ENCODE data around the gene PEAK1. TPM values are rescaled to one million over a fixed set of nuclear protein-coding genes. Genes with fewer than 3 reads are reported as not detected.

The PEAK1 gene
- total RNA-seq, 1 experiment from 2014 or later: 13.8 TPM

GRCh38 chr15:77326366-77326765, 93.5 kb downstream of the PEAK1 start:
- H3K9ac ChIP-seq (ENCODE audit: low read length): no peak overlapping the region
- no peaks in the 10 kb centered on the region for H4K20me1 ChIP-seq (ENCODE audit: low read length)
- H3K9me2 ChIP-seq (replicated peaks; ENCODE audit: low read length): no peaks in the 10 kb centered on the region
- no peak for TF ChIP-seq EZH2phosphoT487 (IDR thresholded peaks at IDR 0.05; ENCODE audit: borderline replicate concordance, low read length)
- TF ChIP-seq EZH2 (IDR thresholded peaks at IDR 0.05; ENCODE audit: low read length, unreplicated experiment): no peak
- no peak for TF ChIP-seq CTCF (conservative IDR thresholded peaks at IDR 0.05; ENCODE audit: low read depth, low read length)
- no peak overlapping the region for H2AFZ ChIP-seq (ENCODE audit: low read length)
- no peak overlapping the region for H3K4me2 ChIP-seq (ENCODE audit: low read length)
- intact Hi-C loops (cut with micrococcal nuclease): no loop called here
- ChIA-PET POLR2A (ENCODE audit: unreplicated experiment) (no interaction called here), CTCF (no interaction called here)
- H3K27ac ChIP-seq (ENCODE audit: low read length): no peak overlapping the region
- H3F3A ChIP-seq (ENCODE audit: low read length, unreplicated experiment): no peaks in the 10 kb centered on the region
- DNase-seq (no peak), ATAC-seq (no peak)
- H3K36me3 ChIP-seq (ENCODE audit: low read depth, low read length): no peaks in the 10 kb centered on the region
- no peaks in the 10 kb centered on the region for H3K9me3 ChIP-seq (ENCODE audit: low read length)
- no TSS peak for BruUV-seq (replicated peaks)
- H3K27me3 ChIP-seq (ENCODE audit: low read length): no peaks in the 10 kb centered on the region
- H3K4me1 ChIP-seq (ENCODE audit: insufficient read depth, low read length): no peaks in the 10 kb centered on the region
- no peaks in the 10 kb centered on the region for H3K79me2 ChIP-seq (ENCODE audit: low read length)
- H3K4me3 ChIP-seq (ENCODE audit: low read length): no peak overlapping the region

GRCh38 chr15:77312523-77312922, 107.4 kb downstream of the PEAK1 start:
- no TSS peak for BruUV-seq (replicated peaks)
- Histone ChIP-seq H3K4me1 (ENCODE audit: insufficient read depth, low read length) (peaks cover 10% of the 10 kb centered on the region), H4K20me1 (ENCODE audit: low read length) (no peaks in the 10 kb centered on the region), H3K36me3 (ENCODE audit: low read depth, low read length) (no peaks in the 10 kb centered on the region), H3K27ac (ENCODE audit: low read length) (no peak overlapping the region), H3K4me3 (ENCODE audit: low read length) (no peak overlapping the region), H3K9me3 (ENCODE audit: low read length) (no peaks in the 10 kb centered on the region), H3K27me3 (ENCODE audit: low read length) (no peaks in the 10 kb centered on the region), H3F3A (ENCODE audit: low read length, unreplicated experiment) (no peaks in the 10 kb centered on the region), H3K9me2 (replicated peaks; ENCODE audit: low read length) (no peaks in the 10 kb centered on the region), H3K4me2 (ENCODE audit: low read length) (no peak overlapping the region), H3K9ac (ENCODE audit: low read length) (no peak overlapping the region), H3K79me2 (ENCODE audit: low read length) (no peaks in the 10 kb centered on the region), H2AFZ (ENCODE audit: low read length) (no peak overlapping the region)
- no peak for DNase-seq
- ChIA-PET POLR2A (ENCODE audit: unreplicated experiment) (no interaction called here), CTCF (no interaction called here)
- TF ChIP-seq EZH2 (IDR thresholded peaks at IDR 0.05; ENCODE audit: low read length, unreplicated experiment) (no peak), CTCF (conservative IDR thresholded peaks at IDR 0.05; ENCODE audit: low read depth, low read length) (no peak), EZH2phosphoT487 (IDR thresholded peaks at IDR 0.05; ENCODE audit: borderline replicate concordance, low read length) (no peak)
- no peak for ATAC-seq
- intact Hi-C loops (cut with micrococcal nuclease): loop anchor here (10.0 kb wide), 1 partner anchor 102 kb away; no protein-coding TSS in a partner anchor

DNA sequence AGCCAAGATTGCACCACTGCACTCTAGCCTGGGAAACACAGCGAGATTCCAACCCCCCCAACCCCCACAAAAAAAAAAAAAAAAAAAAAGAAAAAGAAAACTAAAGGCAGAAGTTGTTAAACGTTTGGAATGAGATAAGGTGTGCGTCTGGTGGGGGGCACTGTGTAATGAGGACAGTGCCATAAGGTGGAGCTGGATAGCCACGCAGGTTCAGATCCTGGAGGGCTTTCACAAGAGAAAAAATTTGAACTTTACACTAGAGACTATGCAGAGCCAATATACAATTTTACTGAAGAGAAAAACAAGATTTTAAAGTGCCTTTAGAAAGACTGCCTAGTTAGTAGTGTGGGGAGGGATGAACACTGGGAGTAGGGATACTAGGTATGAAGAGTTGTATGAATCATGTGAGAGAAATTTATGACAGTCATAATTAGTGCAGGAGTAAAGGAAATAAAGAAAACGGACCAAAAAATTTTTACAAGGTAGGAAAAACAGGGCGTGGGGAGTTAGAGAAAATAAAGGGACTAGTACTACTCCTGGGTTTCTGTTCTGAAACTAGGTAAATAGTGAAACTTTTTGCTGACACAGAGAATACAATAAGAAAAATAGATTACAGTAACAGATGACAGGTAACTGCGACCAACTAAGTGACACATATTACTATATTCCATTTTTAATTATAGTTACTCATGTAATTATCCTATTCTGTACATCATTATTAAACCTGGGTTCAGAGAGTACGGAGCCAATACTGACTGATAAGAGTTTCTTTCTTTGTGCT, 108.1 kb downstream of the PEAK1 start:
- no peak overlapping the region for H3K4me3 ChIP-seq (ENCODE audit: low read length)
- intact Hi-C loops (cut with micrococcal nuclease): loop anchor here (10.0 kb wide), 1 partner anchor 103 kb away; no protein-coding TSS in a partner anchor
- H3K27ac ChIP-seq (ENCODE audit: low read length): no peak overlapping the region
- no peaks in the 10 kb centered on the region for H3K79me2 ChIP-seq (ENCODE audit: low read length)
- no peaks in the 10 kb centered on the region for H3K9me3 ChIP-seq (ENCODE audit: low read length)
- peak; percentile 52 for DNase-seq
- H4K20me1 ChIP-seq (ENCODE audit: low read length): no peaks in the 10 kb centered on the region
- H3K4me2 ChIP-seq (ENCODE audit: low read length): 0 out of 2 replicates have a peak overlapping the region, but pooled peaks have one; percentile 17
- CTCF ChIA-PET: no interaction called here
- no peaks in the 10 kb centered on the region for H3F3A ChIP-seq (ENCODE audit: low read length, unreplicated experiment)
- POLR2A ChIA-PET (ENCODE audit: unreplicated experiment): no interaction called here
- no peaks in the 10 kb centered on the region for H3K9me2 ChIP-seq (replicated peaks; ENCODE audit: low read length)
- H3K36me3 ChIP-seq (ENCODE audit: low read depth, low read length): no peaks in the 10 kb centered on the region
- H3K9ac ChIP-seq (ENCODE audit: low read length): no peak overlapping the region
- no peak overlapping the region for H2AFZ ChIP-seq (ENCODE audit: low read length)
- peaks cover 10% of the 10 kb centered on the region for H3K4me1 ChIP-seq (ENCODE audit: insufficient read depth, low read length)
- no peaks in the 10 kb centered on the region for H3K27me3 ChIP-seq (ENCODE audit: low read length)
- TF ChIP-seq EZH2 (IDR thresholded peaks at IDR 0.05; ENCODE audit: low read length, unreplicated experiment): no peak
- TF ChIP-seq CTCF (conservative IDR thresholded peaks at IDR 0.05; ENCODE audit: low read depth, low read length): no peak
- TF ChIP-seq EZH2phosphoT487 (IDR thresholded peaks at IDR 0.05; ENCODE audit: borderline replicate concordance, low read length): no peak
- peak; percentile 68 for ATAC-seq
- BruUV-seq (replicated peaks): no TSS peak

Measured in PC-3 (cell line).